Measurements from ENCODE around the gene EVA1A.

DNA sequence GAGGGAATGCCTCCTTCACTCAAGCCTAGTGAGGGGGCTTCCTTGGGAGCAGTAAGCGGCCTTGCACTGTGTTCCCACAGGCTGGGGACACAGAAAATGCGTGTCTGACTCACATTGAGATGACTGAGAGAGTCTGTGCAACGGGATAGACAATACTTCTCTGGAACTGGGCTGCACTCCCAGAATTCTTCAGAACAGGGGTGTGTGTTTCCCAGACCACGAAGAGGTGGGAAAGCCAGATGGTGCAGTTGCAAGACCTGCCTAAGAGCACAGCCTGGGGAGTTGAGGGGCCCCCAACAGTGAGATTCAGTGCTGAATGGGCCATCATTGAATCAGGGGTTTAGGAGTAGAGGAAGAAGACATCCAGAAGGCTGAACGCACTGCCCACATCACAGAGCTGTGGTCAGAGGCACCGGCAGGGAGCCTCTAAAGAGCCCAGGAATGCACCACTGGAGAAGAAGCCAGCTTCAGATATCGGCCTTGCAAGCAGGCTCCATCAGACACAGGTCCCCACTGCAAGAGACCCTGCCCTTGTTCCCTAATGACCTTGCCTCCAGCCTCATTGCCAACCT lies 49.3 kb upstream of the EVA1A start:
- TF ChIP-seq, protein P1, sequence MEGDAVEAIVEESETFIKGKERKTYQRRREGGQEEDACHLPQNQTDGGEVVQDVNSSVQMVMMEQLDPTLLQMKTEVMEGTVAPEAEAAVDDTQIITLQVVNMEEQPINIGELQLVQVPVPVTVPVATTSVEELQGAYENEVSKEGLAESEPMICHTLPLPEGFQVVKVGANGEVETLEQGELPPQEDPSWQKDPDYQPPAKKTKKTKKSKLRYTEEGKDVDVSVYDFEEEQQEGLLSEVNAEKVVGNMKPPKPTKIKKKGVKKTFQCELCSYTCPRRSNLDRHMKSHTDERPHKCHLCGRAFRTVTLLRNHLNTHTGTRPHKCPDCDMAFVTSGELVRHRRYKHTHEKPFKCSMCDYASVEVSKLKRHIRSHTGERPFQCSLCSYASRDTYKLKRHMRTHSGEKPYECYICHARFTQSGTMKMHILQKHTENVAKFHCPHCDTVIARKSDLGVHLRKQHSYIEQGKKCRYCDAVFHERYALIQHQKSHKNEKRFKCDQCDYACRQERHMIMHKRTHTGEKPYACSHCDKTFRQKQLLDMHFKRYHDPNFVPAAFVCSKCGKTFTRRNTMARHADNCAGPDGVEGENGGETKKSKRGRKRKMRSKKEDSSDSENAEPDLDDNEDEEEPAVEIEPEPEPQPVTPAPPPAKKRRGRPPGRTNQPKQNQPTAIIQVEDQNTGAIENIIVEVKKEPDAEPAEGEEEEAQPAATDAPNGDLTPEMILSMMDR (IDR thresholded peaks at IDR 0.05) = no peak
- TF ChIP-seq POLR2AphosphoS5 (IDR thresholded peaks at IDR 0.05) (no peak), POLR2A (IDR thresholded peaks at IDR 0.05) (no peak)

All from stomach (tissue), 4 donors.